CD14-positive monocyte (primary cell): ENCODE measurements around the gene PDGFD. TPM values are rescaled to one million over a fixed set of nuclear protein-coding genes. Genes with fewer than 3 reads are reported as not detected.

Experiments used
- DNase-seq, 3 donors: peaks; one replicate each; pipeline ENCODE4 v3.0.0-alpha.2; 2011 to 2022
- H2AFZ ChIP-seq: 2 replicates; pipeline ENCODE4 v1.6.0; 2012; ENCODE audit warnings: mild to moderate bottlenecking, low read depth, low read length, inconsistent platforms; ENCODE audit not compliant: insufficient read depth, poor library complexity, severe bottlenecking
- H3K27ac ChIP-seq, 2 donors: 1 replicate in 1 of 2; 2 replicates in 1 of 2; pipeline ENCODE4 v1.5.1; 2012 to 2013; ENCODE audit warnings: low read length in 2 of 2, control low read depth in 1 of 2, inconsistent platforms in 1 of 2, low read depth in 1 of 2, mild to moderate bottlenecking in 1 of 2
- H3K27me3 ChIP-seq, 2 donors: one replicate each; pipeline versions ENCODE4 v1.6.0 to v1.6.1; 2011 to 2013; ENCODE audit warnings: low read length in 2 of 2; ENCODE audit not compliant: control insufficient read depth in 2 of 2, insufficient read depth in 2 of 2
- H3K36me3 ChIP-seq, 2 donors: replicated peaks in 1 of 2; 1 replicate in 1 of 2; 2 replicates in 1 of 2; pipeline versions ENCODE4 v1.5.1 to v1.6.1; 2012 to 2013; ENCODE audit warnings: low read length in 2 of 2, control low read depth in 1 of 2, inconsistent platforms in 1 of 2, mild to moderate bottlenecking in 1 of 2; ENCODE audit not compliant: insufficient read depth in 2 of 2, control insufficient read depth in 1 of 2
- H3K4me1 ChIP-seq, 2 donors: 1 replicate in 1 of 2; 2 replicates in 1 of 2; pipeline versions ENCODE4 v1.5.1 to v1.6.1; 2012 to 2013; ENCODE audit warnings: low read length in 2 of 2, control low read depth in 1 of 2, inconsistent platforms in 1 of 2, mild to moderate bottlenecking in 1 of 2, moderate library complexity in 1 of 2; ENCODE audit not compliant: insufficient read depth in 2 of 2, control insufficient read depth in 1 of 2
- H3K4me2 ChIP-seq: replicated peaks from 2 replicates; pipeline ENCODE3; 2012; ENCODE audit warnings: low read length, moderate library complexity, mild to moderate bottlenecking; ENCODE audit not compliant: poor library complexity, severe bottlenecking; ENCODE audit errors: extremely low read depth
- H3K4me3 ChIP-seq, 3 experiments: fragments of 200-600 bp in 1 of 3; sonication (generic) in 1 of 3; replicated peaks in 1 of 3; 1 replicate in 2 of 3; 2 replicates in 1 of 3; pipeline ENCODE4 v1.5.1; 2011 to 2013; ENCODE audit warnings: low read length in 3 of 3, mild to moderate bottlenecking in 3 of 3, control low read depth in 2 of 3, low read depth in 2 of 3, inconsistent platforms in 1 of 3, moderate library complexity in 1 of 3
- H3K79me2 ChIP-seq: 2 replicates; pipeline ENCODE4 v1.6.0; 2012; ENCODE audit warnings: mild to moderate bottlenecking, control low read depth, inconsistent platforms, low read length, moderate library complexity; ENCODE audit not compliant: insufficient read depth
- H3K9ac ChIP-seq: 2 replicates; pipeline ENCODE4 v1.6.0; 2017; ENCODE audit warnings: low read length, mild to moderate bottlenecking; ENCODE audit not compliant: insufficient read depth, poor library complexity, severe bottlenecking
- H3K9me3 ChIP-seq, 2 donors: replicated peaks in 1 of 2; 1 replicate in 1 of 2; 2 replicates in 1 of 2; pipeline versions ENCODE4 v1.5.1 to v1.6.1; 2012 to 2013; ENCODE audit warnings: low read length in 2 of 2, control low read depth in 1 of 2; ENCODE audit not compliant: control insufficient read depth in 1 of 2, insufficient read depth in 1 of 2
- H4K20me1 ChIP-seq: 2 replicates; pipeline ENCODE4 v1.6.0; 2012; ENCODE audit warnings: mild to moderate bottlenecking, low read length, control low read depth, moderate library complexity; ENCODE audit not compliant: insufficient read depth
- H3K27ac Mint-ChIP-seq, 7 donors: one replicate each; pipeline ENCODE4 v1.8.0; 2020; ENCODE audit warnings: mild to moderate bottlenecking in 7 of 7, mixed read lengths in 7 of 7, moderate library complexity in 6 of 7, inconsistent platforms in 2 of 7
- H3K27me3 Mint-ChIP-seq, 3 donors: one replicate each; pipeline ENCODE4 v1.8.0; 2021 to 2022; ENCODE audit warnings: low read depth in 3 of 3, mild to moderate bottlenecking in 3 of 3, mixed read lengths in 3 of 3, moderate library complexity in 3 of 3, inconsistent platforms in 1 of 3
- H3K36me3 Mint-ChIP-seq, 2 donors: one replicate each; pipeline ENCODE4 v1.8.0; 2020; ENCODE audit warnings: mixed read lengths in 2 of 2, inconsistent platforms in 1 of 2, mild to moderate bottlenecking in 1 of 2
- H3K4me1 Mint-ChIP-seq: one replicate; pipeline ENCODE4 v1.8.0; 2020; ENCODE audit warnings: mild to moderate bottlenecking, mixed read lengths
- H3K4me3 Mint-ChIP-seq, 2 donors: one replicate each; pipeline ENCODE4 v1.8.0; 2020; ENCODE audit warnings: mild to moderate bottlenecking in 2 of 2, mixed read lengths in 2 of 2, moderate library complexity in 1 of 2
- H3K9me3 Mint-ChIP-seq, 7 donors: one replicate each; pipeline ENCODE4 v1.8.0; 2020 to 2022; ENCODE audit warnings: mixed read lengths in 7 of 7, mild to moderate bottlenecking in 6 of 7, moderate library complexity in 6 of 7, inconsistent platforms in 2 of 7
- WGBS: methylation state at CpG from one replicate; pipeline ENCODE4 v1.1.5; 2013; ENCODE audit warnings: missing lambda C conversion rate; ENCODE audit not compliant: insufficient coverage; 5-methylcytosine and 5-hydroxymethylcytosine counted together
- intact Hi-C, 2 donors: fragments of 100-400 bp; cut with micrococcal nuclease; formaldehyde crosslinking; loops; one replicate each; pipeline versions ENCODE4 v1.15.0 to v1.15.1; 2023
- polyA plus RNA-seq, 3 donors: library from polyadenylated mRNA; depleted of rRNA in 1 of 3; unstranded in 2 of 3; stranded (reverse) in 1 of 3; fragments of 300-500 nt in 2 of 3; fragments of >200 nt in 1 of 3; fragmentation: Illumina TruSeq in 2 of 3; gene quantifications; 1 replicate in 2 of 3; 2 replicates in 1 of 3; pipeline ENCODE4 v1.2.3, GENCODE V29; 2012 to 2021
- TF ChIP-seq, protein P1 (sequence below): fragments of 200-600 bp; IDR thresholded peaks from one replicate; pipeline ENCODE4 v1.8.0; 2022; ENCODE audit warnings: antibody characterized with exemption, mild to moderate bottlenecking

PDGFD gene
- polyA plus RNA-seq, 3 donors: 0.05 to 0.15 TPM; not detected in 1

DNA sequence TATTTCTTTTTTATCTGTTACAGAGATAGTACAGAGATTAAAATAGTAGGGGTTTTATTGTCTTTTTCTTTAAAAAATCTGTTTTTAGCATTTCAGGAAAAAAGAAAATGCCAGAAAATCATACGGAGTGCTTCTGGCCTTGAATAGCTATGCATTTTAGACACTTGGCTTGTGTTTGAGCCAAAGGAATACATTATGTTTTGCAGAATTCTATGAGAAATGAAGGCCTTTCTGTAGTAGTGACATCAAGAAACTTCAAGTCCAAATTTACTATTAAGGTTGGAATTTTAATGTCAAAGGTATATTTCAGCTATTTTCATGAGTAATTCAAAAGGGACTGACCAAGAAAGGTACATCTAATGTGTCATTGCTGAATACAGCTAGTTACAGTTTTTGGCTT is 183.8 kb downstream of the PDGFD start:
- no peaks in the 10 kb centered on the region for H3K79me2 ChIP-seq
- no peak for DNase-seq
- no peak overlapping the region for H3K4me2 ChIP-seq
- H4K20me1 ChIP-seq: no peaks in the 10 kb centered on the region
- Mint-ChIP-seq H3K36me3 (no peaks in the 10 kb centered on the region), H3K9me3 (peaks cover 0 to 10% (median 0%) of the 10 kb centered on the region in 7 donors), H3K4me3 (no peak overlapping the region), H3K27me3 (no peaks in the 10 kb centered on the region), H3K27ac (no peak overlapping the region), H3K4me1 (no peaks in the 10 kb centered on the region)
- H3K9me3 ChIP-seq: no peaks in the 10 kb centered on the region
- no peaks in the 10 kb centered on the region for H3K4me1 ChIP-seq
- intact Hi-C loops: no loop called here
- no peak overlapping the region for H3K4me3 ChIP-seq
- WGBS: 100% methylated on average over 1 of the region's 1 CpG
- H3K9ac ChIP-seq: no peak overlapping the region
- no peak overlapping the region for H3K27ac ChIP-seq
- H3K27me3 ChIP-seq: no peaks in the 10 kb centered on the region
- H3K36me3 ChIP-seq: no peaks in the 10 kb centered on the region
- TF ChIP-seq, protein P1, sequence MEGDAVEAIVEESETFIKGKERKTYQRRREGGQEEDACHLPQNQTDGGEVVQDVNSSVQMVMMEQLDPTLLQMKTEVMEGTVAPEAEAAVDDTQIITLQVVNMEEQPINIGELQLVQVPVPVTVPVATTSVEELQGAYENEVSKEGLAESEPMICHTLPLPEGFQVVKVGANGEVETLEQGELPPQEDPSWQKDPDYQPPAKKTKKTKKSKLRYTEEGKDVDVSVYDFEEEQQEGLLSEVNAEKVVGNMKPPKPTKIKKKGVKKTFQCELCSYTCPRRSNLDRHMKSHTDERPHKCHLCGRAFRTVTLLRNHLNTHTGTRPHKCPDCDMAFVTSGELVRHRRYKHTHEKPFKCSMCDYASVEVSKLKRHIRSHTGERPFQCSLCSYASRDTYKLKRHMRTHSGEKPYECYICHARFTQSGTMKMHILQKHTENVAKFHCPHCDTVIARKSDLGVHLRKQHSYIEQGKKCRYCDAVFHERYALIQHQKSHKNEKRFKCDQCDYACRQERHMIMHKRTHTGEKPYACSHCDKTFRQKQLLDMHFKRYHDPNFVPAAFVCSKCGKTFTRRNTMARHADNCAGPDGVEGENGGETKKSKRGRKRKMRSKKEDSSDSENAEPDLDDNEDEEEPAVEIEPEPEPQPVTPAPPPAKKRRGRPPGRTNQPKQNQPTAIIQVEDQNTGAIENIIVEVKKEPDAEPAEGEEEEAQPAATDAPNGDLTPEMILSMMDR: no peak
- H2AFZ ChIP-seq: no peak overlapping the region

DNA sequence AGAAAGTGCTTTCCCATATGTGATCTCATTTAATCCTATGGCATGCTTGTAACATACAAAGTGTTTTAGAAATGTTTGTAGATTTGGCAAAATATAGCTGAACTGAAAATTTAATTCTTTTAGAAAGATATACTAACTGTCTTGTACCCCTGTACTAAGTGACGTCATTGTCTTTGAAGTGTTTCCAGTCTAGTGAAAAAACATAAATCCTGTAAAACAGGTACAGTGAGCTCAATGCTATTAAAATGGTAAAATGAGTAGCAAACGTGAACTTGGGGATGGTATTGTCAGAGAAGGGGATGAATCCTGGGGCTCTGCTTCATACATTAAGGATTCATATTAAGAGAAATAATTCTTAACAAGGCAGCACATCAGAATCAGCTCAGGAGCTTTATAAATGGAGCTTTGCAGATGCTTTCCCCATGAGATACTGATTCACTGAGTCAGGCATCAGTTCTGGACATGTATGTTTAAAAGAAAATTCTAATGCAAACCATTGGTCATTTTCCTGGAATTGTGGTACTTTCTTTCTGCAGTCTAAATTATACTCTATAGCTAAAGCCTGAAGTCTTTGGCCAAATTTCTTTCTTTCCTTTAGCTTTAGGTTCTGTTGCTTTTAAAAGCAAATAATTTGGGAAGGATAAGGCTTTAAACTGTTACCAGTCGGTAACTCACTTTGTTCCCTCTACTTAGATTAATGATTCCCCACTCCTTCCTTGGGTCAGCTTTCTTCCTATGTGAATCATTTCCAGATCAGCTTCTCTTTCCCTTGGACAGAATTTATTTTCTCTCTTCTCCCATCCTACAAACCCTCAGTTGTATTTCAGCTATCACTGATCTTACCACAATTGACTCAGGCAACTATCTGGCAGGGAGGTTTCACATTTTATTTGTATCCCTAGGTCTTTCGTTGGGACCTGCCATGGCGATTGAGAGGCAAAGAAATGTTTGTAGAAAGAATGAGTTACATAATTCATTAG is 185.0 kb downstream of the PDGFD start:
- no peak overlapping the region for H3K9ac ChIP-seq
- Mint-ChIP-seq H3K27me3 (no peaks in the 10 kb centered on the region), H3K4me3 (no peak overlapping the region), H3K27ac (no peak overlapping the region), H3K36me3 (no peaks in the 10 kb centered on the region), H3K9me3 (peaks cover 0 to 10% (median under 1%) of the 10 kb centered on the region in 7 donors), H3K4me1 (no peaks in the 10 kb centered on the region)
- no peaks in the 10 kb centered on the region for H3K27me3 ChIP-seq
- H3K27ac ChIP-seq: no peak overlapping the region
- no peak overlapping the region for H3K4me3 ChIP-seq
- no peak overlapping the region for H3K4me2 ChIP-seq
- WGBS: 100% methylated on average over 1 of the region's 5 CpGs
- H3K79me2 ChIP-seq: no peaks in the 10 kb centered on the region
- TF ChIP-seq, protein P1: no peak
- no peaks in the 10 kb centered on the region for H3K4me1 ChIP-seq
- no peaks in the 10 kb centered on the region for H3K9me3 ChIP-seq
- no peak for DNase-seq
- intact Hi-C loops: no loop called here
- H2AFZ ChIP-seq: no peak overlapping the region
- no peaks in the 10 kb centered on the region for H4K20me1 ChIP-seq
- no peaks in the 10 kb centered on the region for H3K36me3 ChIP-seq
